Naive B cell (primary cell): ENCODE measurements around the gene ADCY3. TPM values are rescaled to one million over a fixed set of nuclear protein-coding genes. Genes with fewer than 3 reads are reported as not detected.

Source experiments
- ATAC-seq, 2 donors: fragments of 150-1000 bp; cut with Tn5 transposase; 2 replicates each; pipeline ENCODE4 v1.10.0; 2021; ENCODE audit warnings: low read depth in 2 of 2, mild to moderate bottlenecking in 2 of 2, moderate library complexity in 2 of 2
- DNase-seq: peaks from one replicate; pipeline ENCODE4 v3.0.0; 2022
- H3K27ac Mint-ChIP-seq, 6 donors: one replicate each; pipeline ENCODE4 v1.8.0; 2020 to 2022; ENCODE audit warnings: mild to moderate bottlenecking in 6 of 6, mixed read lengths in 6 of 6, moderate library complexity in 5 of 6, inconsistent platforms in 2 of 6
- H3K27me3 Mint-ChIP-seq, 3 donors: one replicate each; pipeline ENCODE4 v1.8.0; 2021 to 2022; ENCODE audit warnings: mixed read lengths in 3 of 3, mild to moderate bottlenecking in 1 of 3
- H3K36me3 Mint-ChIP-seq, 2 donors: one replicate each; pipeline ENCODE4 v1.8.0; 2020 to 2022; ENCODE audit warnings: mixed read lengths in 2 of 2, inconsistent platforms in 1 of 2, mild to moderate bottlenecking in 1 of 2
- H3K4me1 Mint-ChIP-seq, 3 donors: one replicate each; pipeline ENCODE4 v1.8.0; 2020 to 2022; ENCODE audit warnings: mixed read lengths in 3 of 3, inconsistent platforms in 1 of 3, mild to moderate bottlenecking in 1 of 3, moderate library complexity in 1 of 3
- H3K4me3 Mint-ChIP-seq, 8 donors: one replicate each; pipeline ENCODE4 v1.8.0; 2020 to 2022; ENCODE audit warnings: mild to moderate bottlenecking in 8 of 8, mixed read lengths in 8 of 8, moderate library complexity in 8 of 8, inconsistent platforms in 2 of 8
- H3K9me3 Mint-ChIP-seq, 7 donors: one replicate each; pipeline ENCODE4 v1.8.0; 2020 to 2022; ENCODE audit warnings: mixed read lengths in 7 of 7, mild to moderate bottlenecking in 5 of 7, inconsistent platforms in 2 of 7, moderate library complexity in 1 of 7
- polyA plus RNA-seq, 6 donors: library from polyadenylated mRNA; unstranded; fragments of 300-500 nt; fragmentation: Illumina TruSeq; gene quantifications; one replicate each; pipeline ENCODE4 v1.2.3, GENCODE V29; 2021; ENCODE audit warnings: low read depth in 6 of 6

Gene ADCY3
- polyA plus RNA-seq, 6 donors from 2014 or later = 13.3 to 29.8 (median 20.7) TPM

DNA sequence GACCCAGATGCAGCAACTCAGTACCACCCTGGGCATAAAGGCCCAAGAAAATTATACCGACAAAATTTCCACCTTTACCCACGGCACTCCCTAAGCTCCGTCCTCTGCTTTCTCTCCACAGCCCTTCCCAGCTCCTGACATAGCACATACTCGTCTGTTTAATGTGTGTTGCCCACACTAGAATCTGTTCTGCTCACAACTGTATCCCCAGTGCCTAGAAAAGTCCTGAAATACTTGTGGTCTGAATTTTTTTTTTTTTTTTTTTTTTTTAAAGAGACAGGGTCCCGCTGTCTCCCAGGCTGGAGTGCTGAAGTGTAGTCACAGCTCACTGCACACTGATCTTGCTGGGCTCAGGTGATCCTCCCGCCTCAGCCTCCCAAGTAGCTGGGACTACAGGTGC, 62.3 kb downstream of the ADCY3 start:
- H3K27me3 Mint-ChIP-seq = no peaks in the 10 kb centered on the region
- H3K4me3 Mint-ChIP-seq = no peak overlapping the region
- ATAC-seq (no peak), DNase-seq (no peak)
- H3K27ac Mint-ChIP-seq = no peak overlapping the region
- peaks cover 0 to 7% of the 10 kb centered on the region in 2 donors for H3K36me3 Mint-ChIP-seq
- H3K4me1 Mint-ChIP-seq = peaks cover 0 to 7% (median 4%) of the 10 kb centered on the region in 3 donors
- H3K9me3 Mint-ChIP-seq = no peaks in the 10 kb centered on the region

DNA sequence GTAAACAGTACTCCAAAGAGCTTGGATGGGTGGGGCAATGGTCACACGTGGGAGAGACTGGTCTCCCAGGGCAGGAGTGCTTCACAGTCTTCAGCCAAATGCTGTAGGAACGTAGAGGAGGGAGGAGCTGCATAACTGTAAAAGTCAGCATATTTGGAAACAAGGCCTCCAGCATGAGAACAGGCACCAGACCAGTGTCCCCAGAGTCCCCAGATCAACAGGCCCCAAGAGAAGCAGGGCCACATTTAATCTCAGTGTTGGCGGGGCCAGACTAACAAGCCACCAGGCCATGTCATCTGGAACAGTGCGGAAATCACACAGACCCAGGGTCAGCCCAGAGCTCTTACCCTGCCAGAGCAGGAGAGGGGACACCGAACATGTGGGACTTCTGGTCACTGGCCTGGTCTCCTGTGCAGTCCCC, 63.2 kb downstream of the ADCY3 start:
- peak overlapping the region in 2 of 6 donors; percentile 40 to 90 for H3K27ac Mint-ChIP-seq

DNA sequence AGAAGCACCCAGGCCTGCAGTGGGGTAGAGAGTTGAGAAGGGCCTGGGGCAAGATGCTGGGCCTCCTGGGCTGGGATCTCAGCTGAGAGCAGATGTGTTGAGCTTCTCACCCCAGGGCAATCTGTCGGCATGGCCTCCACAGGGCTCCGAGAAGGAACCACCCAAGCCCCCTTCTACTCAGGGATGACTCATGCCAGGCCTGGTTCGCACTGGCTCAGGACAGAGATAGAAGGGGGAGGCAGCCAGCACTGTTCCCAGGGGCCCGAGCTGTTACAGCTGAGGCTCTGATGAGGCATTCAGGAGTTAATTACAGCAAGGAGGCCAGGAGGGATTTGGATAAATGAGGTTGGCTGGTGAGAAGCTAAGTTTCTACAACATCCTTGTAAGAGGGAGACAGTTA, 64.3 kb downstream of the ADCY3 start:
- ATAC-seq (no peak), DNase-seq (no peak)
- Mint-ChIP-seq H3K27ac (peak overlapping the region in 2 of 6 donors; percentile 29 to 94), H3K36me3 (peaks cover 4 to 7% of the 10 kb centered on the region in 2 donors), H3K4me3 (no peak overlapping the region), H3K27me3 (no peaks in the 10 kb centered on the region), H3K4me1 (peaks cover 0 to 10% (median 4%) of the 10 kb centered on the region in 3 donors), H3K9me3 (peaks cover 0 to 3% (median 0%) of the 10 kb centered on the region in 7 donors)

More for the DNA sequence above, 63.2 kb downstream of the ADCY3 start:
- peaks cover 0 to under 1% (median 0%) of the 10 kb centered on the region in 7 donors for H3K9me3 Mint-ChIP-seq
- no peak for DNase-seq
- H3K4me1 Mint-ChIP-seq = peaks cover 0 to 10% (median 4%) of the 10 kb centered on the region in 3 donors
- no peaks in the 10 kb centered on the region for H3K27me3 Mint-ChIP-seq
- peaks cover 0 to 7% of the 10 kb centered on the region in 2 donors for H3K36me3 Mint-ChIP-seq
- H3K4me3 Mint-ChIP-seq = no peak overlapping the region
- ATAC-seq = no peak

DNA sequence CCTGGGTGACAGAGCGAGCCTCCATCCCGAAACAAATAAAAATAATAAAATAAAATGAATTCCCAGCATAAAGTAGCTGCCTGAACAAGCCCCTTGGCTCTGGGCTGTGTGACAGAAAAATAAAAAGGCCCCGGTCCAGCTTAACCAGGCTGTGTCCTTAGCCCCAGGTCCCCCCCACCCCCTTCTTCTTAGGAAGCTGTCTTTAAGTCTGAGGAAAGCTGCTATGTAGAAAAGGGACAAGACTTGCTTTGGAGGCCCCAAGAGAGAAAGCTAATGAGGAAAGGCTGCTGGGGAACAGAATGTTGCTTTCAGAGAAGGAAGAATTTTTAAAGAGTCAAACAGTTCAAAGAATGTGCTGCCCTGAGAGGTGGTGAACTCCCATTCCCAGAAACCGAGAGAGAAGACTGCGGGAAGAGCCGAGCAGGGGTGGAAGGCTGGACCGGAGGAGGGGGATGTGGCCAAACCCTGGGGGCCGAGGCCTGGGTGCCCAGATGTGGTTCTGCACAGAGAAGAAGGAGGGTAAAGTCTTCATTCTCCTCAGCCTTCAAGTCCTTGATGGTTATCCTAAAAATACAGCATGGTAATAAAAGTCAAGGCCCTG, 64.9 kb downstream of the ADCY3 start:
- Mint-ChIP-seq H3K4me1 (peaks cover 0 to 10% (median 4%) of the 10 kb centered on the region in 3 donors), H3K27me3 (no peaks in the 10 kb centered on the region), H3K27ac (no peak overlapping the region), H3K36me3 (peaks cover 7 to 8% of the 10 kb centered on the region in 2 donors), H3K4me3 (no peak overlapping the region), H3K9me3 (peaks cover 0 to 3% (median 0%) of the 10 kb centered on the region in 7 donors)
- DNase-seq (no peak), ATAC-seq (no peak)

DNA sequence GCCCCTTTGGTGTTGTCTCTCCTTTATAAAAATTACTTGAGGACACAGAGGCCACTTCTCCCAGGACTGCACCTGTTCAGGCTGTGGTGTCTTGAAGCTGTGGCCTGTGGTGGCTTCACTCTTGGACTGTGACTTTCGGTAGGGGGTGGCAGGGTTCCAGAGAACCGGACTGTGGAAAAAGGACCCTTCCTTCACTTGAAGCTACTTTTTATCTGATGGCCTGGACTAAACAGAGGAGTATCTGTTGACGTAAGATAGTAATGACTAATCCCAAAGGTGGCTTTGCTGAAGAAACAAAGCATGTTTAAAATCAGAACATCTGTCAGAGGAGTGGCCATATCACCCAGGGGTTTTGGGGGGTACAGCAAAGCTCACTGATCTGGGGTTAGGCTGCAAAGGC, 66.0 kb downstream of the ADCY3 start:
- H3K27me3 Mint-ChIP-seq = no peaks in the 10 kb centered on the region
- DNase-seq (no peak), ATAC-seq (no peak)
- H3K36me3 Mint-ChIP-seq = peaks cover 7 to 8% of the 10 kb centered on the region in 2 donors
- H3K4me1 Mint-ChIP-seq = peaks cover 0 to 10% (median 4%) of the 10 kb centered on the region in 3 donors
- H3K9me3 Mint-ChIP-seq = peaks cover 0 to 3% (median 0%) of the 10 kb centered on the region in 7 donors
- H3K4me3 Mint-ChIP-seq = no peak overlapping the region
- H3K27ac Mint-ChIP-seq = peak overlapping the region in 1 of 6 donors; percentile 20

DNA sequence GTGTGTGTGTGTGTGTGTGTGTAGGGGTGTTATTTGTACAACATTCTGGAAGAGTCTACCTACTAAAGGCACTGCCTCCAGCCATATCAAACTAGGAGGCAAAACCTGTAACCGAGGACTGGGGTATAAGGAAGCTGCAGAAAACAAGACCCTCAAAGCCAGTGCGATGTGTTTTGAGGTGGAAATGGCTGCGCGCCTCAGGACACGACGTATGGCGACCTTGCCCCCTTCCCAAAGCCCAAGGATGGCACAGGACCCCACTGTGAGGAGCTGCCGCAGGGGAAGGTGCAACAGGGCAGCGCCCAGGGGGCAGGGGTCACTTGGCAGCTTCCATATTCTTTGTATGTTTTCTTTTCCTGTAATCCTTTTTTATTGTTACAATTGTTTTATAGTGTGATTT, 67.0 kb downstream of the ADCY3 start:
- no peak for DNase-seq
- Mint-ChIP-seq H3K36me3 (peaks cover 7 to 8% of the 10 kb centered on the region in 2 donors), H3K9me3 (peaks cover 0 to 8% (median 0%) of the 10 kb centered on the region in 7 donors), H3K27ac (peak overlapping the region in 1 of 6 donors; percentile 93), H3K27me3 (no peaks in the 10 kb centered on the region), H3K4me3 (no peak overlapping the region), H3K4me1 (peaks cover 0 to 10% (median 4%) of the 10 kb centered on the region in 3 donors)
- ATAC-seq = no peak

DNA sequence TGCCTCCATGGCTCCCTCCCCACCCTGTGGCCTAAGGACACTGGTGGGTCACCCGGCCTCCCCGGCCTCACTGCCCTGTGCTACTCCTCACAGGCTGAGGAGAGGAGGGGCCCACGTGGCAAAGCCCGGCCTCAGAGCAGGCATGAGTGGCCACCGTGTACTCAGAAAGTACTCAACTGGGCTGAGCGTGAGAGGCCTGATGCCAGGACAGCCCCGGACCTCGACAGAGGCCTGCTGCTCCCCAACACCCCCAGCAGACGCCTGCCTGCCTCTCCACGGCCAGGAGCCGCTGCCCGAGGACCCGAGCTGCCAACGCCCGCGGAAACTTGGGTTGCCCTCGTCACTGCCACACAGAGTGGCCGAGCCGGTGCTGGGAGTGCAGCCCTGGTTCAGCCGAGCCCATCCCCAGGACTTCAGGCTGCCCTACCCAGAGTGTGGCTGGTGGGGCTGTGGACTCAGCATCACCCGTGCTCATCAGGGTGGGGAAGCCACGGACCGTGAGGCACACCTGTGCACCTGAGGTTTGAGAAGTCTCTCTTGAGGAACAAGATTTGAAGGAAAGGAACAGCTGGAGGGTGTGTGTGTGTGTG, 67.5 kb downstream of the ADCY3 start:
- ATAC-seq = no peak
- H3K27me3 Mint-ChIP-seq = no peaks in the 10 kb centered on the region
- H3K36me3 Mint-ChIP-seq = peaks cover 7 to 8% of the 10 kb centered on the region in 2 donors
- H3K4me3 Mint-ChIP-seq = no peak overlapping the region
- H3K4me1 Mint-ChIP-seq = peaks cover 0 to 10% (median 4%) of the 10 kb centered on the region in 3 donors
- peaks cover 0 to 8% (median 0%) of the 10 kb centered on the region in 7 donors for H3K9me3 Mint-ChIP-seq
- DNase-seq = no peak
- H3K27ac Mint-ChIP-seq = peak overlapping the region in 1 of 6 donors; percentile 93

DNA sequence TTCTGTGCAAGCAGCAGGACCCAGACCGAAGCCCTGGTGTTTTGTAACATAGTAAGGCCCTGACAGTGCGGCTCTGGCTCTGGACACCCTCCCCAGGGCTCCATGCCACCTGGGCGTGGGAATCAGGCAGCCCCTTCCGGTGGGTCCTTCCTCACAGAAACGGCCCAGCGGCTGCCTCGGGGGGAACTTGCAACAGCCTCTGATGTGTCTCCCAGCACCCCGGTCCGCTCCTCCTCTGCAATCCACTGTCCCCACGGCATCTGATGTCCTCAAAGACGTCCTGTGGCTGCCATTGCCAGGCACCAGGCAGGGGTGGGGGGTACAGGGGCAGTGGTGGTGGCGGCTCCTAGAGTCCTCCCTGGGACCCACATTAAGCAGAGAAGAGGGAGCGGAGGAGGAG, 68.0 kb downstream of the ADCY3 start:
- Mint-ChIP-seq H3K27ac (peak overlapping the region in 1 of 6 donors; percentile 15), H3K36me3 (peaks cover 8 to 12% of the 10 kb centered on the region in 2 donors), H3K4me3 (no peak overlapping the region), H3K4me1 (peaks cover 0 to 10% (median 4%) of the 10 kb centered on the region in 3 donors), H3K27me3 (no peaks in the 10 kb centered on the region), H3K9me3 (peaks cover 0 to 12% (median 5%) of the 10 kb centered on the region in 7 donors)
- ATAC-seq = no peak
- DNase-seq = no peak

DNA sequence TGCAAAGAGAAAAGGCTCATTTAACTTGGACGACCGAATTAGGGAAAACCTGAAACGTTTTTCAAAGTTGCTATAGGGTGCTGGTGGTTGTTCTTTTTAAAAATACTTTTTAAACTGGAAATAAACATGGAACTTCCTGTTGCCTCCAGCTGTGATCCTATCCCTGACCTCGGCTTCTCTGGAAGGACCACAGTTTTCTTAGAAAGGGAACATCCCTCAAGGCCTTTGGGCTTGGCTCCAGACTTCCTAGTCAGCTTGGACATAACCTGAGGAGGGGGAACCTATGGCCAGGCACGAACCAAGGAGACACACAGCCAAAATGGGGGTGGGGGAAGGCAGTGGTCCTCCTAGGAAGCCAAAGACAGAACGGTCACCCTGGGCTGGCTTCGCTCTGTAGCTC, 69.1 kb downstream of the ADCY3 start:
- Mint-ChIP-seq H3K9me3 (peaks cover 0 to 12% (median 7%) of the 10 kb centered on the region in 7 donors), H3K36me3 (peaks cover 8% of the 10 kb centered on the region in 2 donors), H3K4me3 (no peak overlapping the region), H3K27me3 (no peaks in the 10 kb centered on the region), H3K27ac (no peak overlapping the region), H3K4me1 (peaks cover 0 to 10% (median 2%) of the 10 kb centered on the region in 3 donors)
- DNase-seq (no peak), ATAC-seq (no peak)

DNA sequence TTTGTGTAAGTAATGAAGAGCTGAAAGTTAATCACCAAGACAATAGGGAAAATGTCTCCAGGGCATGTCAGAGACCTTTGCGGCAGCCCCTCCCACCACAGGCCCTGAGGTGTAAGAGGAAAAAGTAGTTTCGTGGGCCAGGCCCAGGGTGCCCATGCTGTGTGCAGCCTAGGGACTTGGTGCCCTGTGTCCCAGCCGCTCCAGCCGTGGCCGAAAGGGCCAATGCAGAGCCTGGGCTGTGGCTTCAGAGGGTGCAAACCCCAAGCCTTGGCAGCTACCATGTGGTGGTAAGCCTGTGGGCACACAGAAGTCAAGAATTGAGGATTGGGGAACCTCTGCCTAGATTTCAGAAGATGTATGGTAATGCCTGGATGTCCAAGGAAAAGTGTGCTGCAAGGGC, 74.3 kb downstream of the ADCY3 start:
- DNase-seq = no peak
- Mint-ChIP-seq H3K27ac (no peak overlapping the region), H3K27me3 (no peaks in the 10 kb centered on the region), H3K4me1 (peaks cover 0 to 3% (median 0%) of the 10 kb centered on the region in 3 donors), H3K36me3 (peaks cover 3 to 16% of the 10 kb centered on the region in 2 donors), H3K4me3 (no peak overlapping the region), H3K9me3 (peaks cover 0 to 13% (median 9%) of the 10 kb centered on the region in 7 donors)
- ATAC-seq = no peak

DNA sequence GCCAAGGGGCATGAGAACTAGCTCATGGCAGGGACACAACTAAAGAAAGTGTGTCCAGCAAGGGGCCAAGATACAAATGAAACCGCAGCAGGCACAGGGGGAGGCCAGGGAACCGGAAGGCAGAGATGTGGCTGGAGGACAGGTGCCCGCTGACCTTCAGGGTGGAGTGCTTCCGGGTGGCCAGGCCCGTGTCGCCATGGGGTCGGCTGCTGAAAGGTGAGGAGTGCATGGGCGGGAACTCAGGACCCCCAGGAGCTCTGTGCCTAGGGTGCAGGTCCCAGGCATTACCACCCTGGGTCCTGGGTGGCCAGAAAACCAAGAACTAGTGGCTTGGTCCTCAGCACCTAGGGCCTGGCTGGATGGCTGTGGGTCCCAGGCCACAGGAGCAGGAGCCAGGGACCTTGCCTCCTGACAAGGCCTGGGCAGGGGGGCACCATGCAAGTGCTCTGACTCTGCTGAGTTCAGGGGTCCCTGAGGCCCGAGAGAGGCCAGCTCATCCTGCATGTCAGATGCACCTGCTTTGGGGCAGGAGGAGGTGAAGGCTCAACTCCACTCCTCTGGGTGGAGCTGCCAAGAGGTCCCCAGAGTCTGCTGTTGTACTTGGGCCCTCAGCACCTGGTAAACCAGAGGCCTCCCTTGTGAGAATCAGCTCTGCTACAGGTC, 75.9 kb downstream of the ADCY3 start:
- Mint-ChIP-seq H3K9me3 (peaks cover 0 to 13% (median 9%) of the 10 kb centered on the region in 7 donors), H3K4me1 (peaks cover 0 to 3% (median 0%) of the 10 kb centered on the region in 3 donors), H3K27me3 (no peaks in the 10 kb centered on the region), H3K4me3 (no peak overlapping the region), H3K27ac (peak overlapping the region in 1 of 6 donors; percentile 73), H3K36me3 (peaks cover 0 to 16% of the 10 kb centered on the region in 2 donors)
- ATAC-seq = no peak
- DNase-seq = no peak

DNA sequence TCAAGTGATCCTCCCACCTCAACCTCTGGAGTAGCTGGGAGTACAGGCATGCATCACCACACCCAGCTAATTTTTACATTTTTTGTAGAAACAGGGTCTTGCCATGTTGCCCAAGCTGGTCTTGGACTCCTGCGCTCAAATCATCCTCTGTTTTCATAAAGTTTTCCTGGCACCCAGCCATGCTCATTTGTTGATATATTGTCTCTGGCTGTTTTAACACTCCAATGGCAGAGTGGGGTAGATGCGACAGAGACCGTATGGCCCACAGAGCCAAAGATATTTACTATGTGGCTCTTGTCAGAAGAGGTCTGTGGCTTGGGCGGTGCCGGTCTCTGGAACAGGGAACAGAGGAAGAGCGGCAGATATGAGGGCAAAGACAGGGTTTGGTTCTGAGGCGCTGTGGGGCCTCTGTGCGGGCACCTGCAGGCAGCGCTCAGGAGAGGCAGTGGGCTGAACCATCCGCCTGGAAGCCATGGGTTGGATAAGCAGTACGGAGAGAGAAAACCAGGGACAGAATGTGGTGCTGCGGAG, 76.6 kb downstream of the ADCY3 start:
- H3K9me3 Mint-ChIP-seq = peaks cover 0 to 10% (median 8%) of the 10 kb centered on the region in 7 donors
- H3K27ac Mint-ChIP-seq = peak overlapping the region in 3 of 6 donors; percentile 13 to 78 (median 73)
- H3K27me3 Mint-ChIP-seq = no peaks in the 10 kb centered on the region
- peaks cover 0 to 16% of the 10 kb centered on the region in 2 donors for H3K36me3 Mint-ChIP-seq
- DNase-seq = no peak
- no peak for ATAC-seq
- peaks cover 0 to 3% (median 0%) of the 10 kb centered on the region in 3 donors for H3K4me1 Mint-ChIP-seq
- no peak overlapping the region for H3K4me3 Mint-ChIP-seq
